ENCODE results near the gene RALGAPA2. TPM values are rescaled to one million over a fixed set of nuclear protein-coding genes. Genes with fewer than 3 reads are reported as not detected.

RALGAPA2 gene
- total and polyA plus RNA-seq, 2 donors (not counting 3 experiments of a cell fraction or from before 2014, with no cell fraction given) = 10.0 to 46.8 TPM

DNA sequence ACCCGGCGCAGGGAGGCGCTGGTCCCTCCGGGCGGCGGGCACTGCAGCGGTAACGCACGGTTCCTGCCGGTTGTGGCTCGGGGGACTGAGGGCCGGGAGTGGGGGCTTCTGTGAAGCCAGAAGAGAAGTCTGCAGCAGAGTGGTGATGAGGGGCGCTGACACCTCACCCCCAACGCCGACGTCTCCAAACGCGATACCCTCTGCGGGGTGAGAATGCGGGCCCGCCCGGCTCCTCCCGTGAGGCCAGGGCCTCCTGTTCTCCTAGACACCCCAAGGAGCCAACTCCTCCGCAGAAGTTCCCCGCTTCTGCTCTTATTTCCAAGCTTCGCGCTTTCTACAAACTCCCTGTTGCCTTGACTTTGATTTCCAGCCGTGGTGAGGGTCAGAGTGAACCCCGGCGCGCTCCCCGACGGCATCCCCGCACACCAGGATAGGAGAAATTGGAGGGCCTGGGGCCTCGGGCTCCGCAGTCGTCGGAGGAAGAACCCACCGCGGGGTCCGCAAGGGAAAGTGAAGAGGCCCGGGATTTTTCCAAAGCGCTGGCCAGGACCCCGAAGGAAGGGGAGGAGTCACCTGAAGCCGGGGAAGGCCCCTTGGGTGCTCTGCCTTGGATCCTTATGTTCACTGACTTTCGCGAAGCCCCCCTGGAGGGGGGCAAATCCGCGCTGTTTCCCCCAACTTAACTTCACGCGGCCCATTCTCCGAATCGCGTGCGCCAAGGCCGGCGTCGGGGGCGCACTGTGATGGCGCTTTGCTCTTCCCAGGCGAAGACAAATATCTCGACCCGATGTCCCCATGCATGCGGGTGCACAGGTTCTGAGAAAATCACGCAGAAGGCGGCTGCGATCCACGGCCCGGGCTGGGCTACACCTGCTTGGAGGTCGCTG is 347.6 kb downstream of the RALGAPA2 start:
- Histone ChIP-seq H3K9ac (replicated peaks; ENCODE audit: extremely low read depth, insufficient read depth, low read length) (no peak overlapping the region), H3K9me3 (replicated peaks; ENCODE audit: control insufficient read depth, insufficient read depth, low read length) (no peaks in the 10 kb centered on the region), H3K36me3 (ENCODE audit: control insufficient read depth in 2 of 2, extremely low read depth in 1 of 2, insufficient read depth in 2 of 2, low read length in 2 of 2) (no peaks in the 10 kb centered on the region), H3K27ac (ENCODE audit: insufficient read depth, low read depth, low read length) (no peak overlapping the region), H3K4me2 (ENCODE audit: insufficient read depth, low read length) (no peak overlapping the region), H3K4me3 (replicated peaks in 1 of 3; ENCODE audit: insufficient read depth in 1 of 3, low read depth in 1 of 3, low read length in 3 of 3) (no peak overlapping the region), H3K27me3 (ENCODE audit: control insufficient read depth in 2 of 2, insufficient read depth in 2 of 2, low read length in 2 of 2) (peaks cover 65 to 87% of the 10 kb centered on the region in 2 experiments), H2AFZ (ENCODE audit: low read depth, low read length) (no peak overlapping the region), H3K9me1 (replicated peaks; ENCODE audit: control insufficient read depth, extremely low read depth, insufficient read depth, low read length) (no peaks in the 10 kb centered on the region), H3K79me2 (ENCODE audit: control insufficient read depth, insufficient read depth, low read length) (no peaks in the 10 kb centered on the region), H3K4me1 (ENCODE audit: control insufficient read depth, extremely low read depth, insufficient read depth, low read length) (no peaks in the 10 kb centered on the region), H4K20me1 (replicated peaks; ENCODE audit: control insufficient read depth, extremely low read depth, insufficient read depth, low read length) (no peaks in the 10 kb centered on the region)
- FAIRE-seq (no peak), DNase-seq (ENCODE audit: low read depth, low spot score) (no peak)
- CTCF ChIA-PET = no interaction called here
- TF ChIP-seq POLR2AphosphoS5 (IDR thresholded peaks at IDR 0.05; ENCODE audit: insufficient read depth, low read depth, low read length) (no peak), EZH2 (IDR thresholded peaks at IDR 0.05; ENCODE audit: borderline replicate concordance, low read depth, low read length, severe bottlenecking) (peak; percentile 68)
- intact Hi-C loops (cut with micrococcal nuclease) = loop anchor here (5.0 to 10.0 kb wide), 3 partner anchors 50 to 460 kb away; no protein-coding TSS in a partner anchor
- POLR2A ChIA-PET = no interaction called here
- dilution Hi-C loops (cut with MboI; ENCODE audit: extremely low pct_ligation_motif_present, low sequenced_read_pairs) = no loop called here
- BruUV-seq (replicated peaks) = no TSS peak

DNA sequence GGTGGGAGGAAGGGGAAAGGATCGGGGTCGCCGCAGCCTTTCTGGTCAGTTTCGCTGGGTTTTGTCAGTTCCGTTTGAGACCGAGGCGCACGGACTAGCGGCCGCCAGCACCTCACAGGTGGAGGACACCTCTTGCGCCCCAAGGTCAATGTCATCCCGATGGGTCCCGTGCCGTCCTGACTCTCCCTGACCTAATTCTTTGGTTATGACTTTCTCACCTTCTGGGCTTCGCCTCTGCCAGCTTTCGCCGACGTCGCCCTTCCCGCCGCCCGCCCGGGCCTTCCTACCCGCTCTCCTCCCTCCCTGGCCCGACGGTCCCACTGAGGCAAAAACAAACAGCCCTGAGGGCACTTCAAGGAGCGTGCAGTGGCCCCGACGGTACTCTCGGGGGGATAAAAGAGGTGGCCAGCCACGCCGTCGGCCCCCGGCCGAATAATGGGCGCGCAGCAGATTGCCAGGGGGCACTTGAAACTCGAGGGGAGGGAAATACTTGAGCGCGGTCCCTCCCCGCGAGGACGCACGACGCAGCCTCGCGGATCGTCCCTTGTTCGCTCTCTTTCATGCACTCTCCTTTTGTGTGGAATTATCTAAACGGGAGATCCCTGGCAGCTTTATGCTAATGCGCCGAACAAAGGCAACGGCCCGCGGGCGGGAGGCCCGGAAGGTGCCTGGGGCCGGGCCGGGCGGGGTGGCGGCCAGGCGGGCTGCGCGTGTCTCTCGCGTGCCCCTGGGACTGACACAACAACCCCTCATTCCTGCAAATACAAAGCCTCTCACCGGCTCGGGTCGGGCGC is 348.4 kb downstream of the RALGAPA2 start:
- Histone ChIP-seq H3K4me3 (replicated peaks in 1 of 3; ENCODE audit: insufficient read depth in 1 of 3, low read depth in 1 of 3, low read length in 3 of 3) (no peak overlapping the region), H3K27me3 (ENCODE audit: control insufficient read depth in 2 of 2, insufficient read depth in 2 of 2, low read length in 2 of 2) (peaks cover 58 to 81% of the 10 kb centered on the region in 2 experiments), H3K79me2 (ENCODE audit: control insufficient read depth, insufficient read depth, low read length) (no peaks in the 10 kb centered on the region), H3K36me3 (ENCODE audit: control insufficient read depth in 2 of 2, extremely low read depth in 1 of 2, insufficient read depth in 2 of 2, low read length in 2 of 2) (no peaks in the 10 kb centered on the region), H3K27ac (ENCODE audit: insufficient read depth, low read depth, low read length) (no peak overlapping the region), H3K9me1 (replicated peaks; ENCODE audit: control insufficient read depth, extremely low read depth, insufficient read depth, low read length) (no peaks in the 10 kb centered on the region), H3K4me2 (ENCODE audit: insufficient read depth, low read length) (no peak overlapping the region), H3K4me1 (ENCODE audit: control insufficient read depth, extremely low read depth, insufficient read depth, low read length) (no peaks in the 10 kb centered on the region), H4K20me1 (replicated peaks; ENCODE audit: control insufficient read depth, extremely low read depth, insufficient read depth, low read length) (no peaks in the 10 kb centered on the region), H3K9ac (replicated peaks; ENCODE audit: extremely low read depth, insufficient read depth, low read length) (no peak overlapping the region), H2AFZ (ENCODE audit: low read depth, low read length) (no peak overlapping the region), H3K9me3 (replicated peaks; ENCODE audit: control insufficient read depth, insufficient read depth, low read length) (no peaks in the 10 kb centered on the region)
- FAIRE-seq = no peak
- TF ChIP-seq FOS (IDR thresholded peaks at IDR 0.05; ENCODE audit: borderline replicate concordance, insufficient read depth, low read length) (no peak), POLR2AphosphoS5 (IDR thresholded peaks at IDR 0.05; ENCODE audit: insufficient read depth, low read depth, low read length) (no peak), GATA2 (IDR thresholded peaks at IDR 0.05; ENCODE audit: insufficient read depth, insufficient read length, low read depth, low read length) (no peak), EZH2 (IDR thresholded peaks at IDR 0.05; ENCODE audit: borderline replicate concordance, low read depth, low read length, severe bottlenecking) (peak; percentile 99)
- POLR2A ChIA-PET = no interaction called here
- CTCF ChIA-PET = no interaction called here
- intact Hi-C loops (cut with micrococcal nuclease) (loop anchor here (5.0 to 10.0 kb wide), 3 partner anchors 51 to 461 kb away; no protein-coding TSS in a partner anchor), dilution Hi-C loops (cut with MboI; ENCODE audit: extremely low pct_ligation_motif_present, low sequenced_read_pairs) (no loop called here)
- DNase-seq (ENCODE audit: low read depth, low spot score) = no peak
- no TSS peak for BruUV-seq (replicated peaks)

All from endothelial cell of umbilical vein (primary cell).